Mammary epithelial cell (primary cell): ENCODE measurements around the gene ANKRD65.

Source experiments
- CTCF ChIP-seq, 2 donors: IDR thresholded peaks in 1 of 2; conservative IDR thresholded peaks in 1 of 2; 2 replicates each; pipeline ENCODE4 v1.5.1; 2011 to 2012; ENCODE audit warnings: inconsistent platforms in 2 of 2, low read length in 2 of 2, mild to moderate bottlenecking in 2 of 2, control low read depth in 1 of 2, low read depth in 1 of 2; ENCODE audit not compliant: insufficient read depth in 1 of 2; ENCODE audit errors: extremely low read depth in 1 of 2
- EZH2 ChIP-seq: IDR thresholded peaks from 2 replicates; pipeline ENCODE4 v1.6.1; 2012; ENCODE audit warnings: low read length, inconsistent platforms, borderline replicate concordance

GRCh38 chr1:1398677-1399186 is 22.3 kb downstream of the ANKRD65 start:
- TF ChIP-seq CTCF (conservative IDR thresholded peaks at IDR 0.05 in 1 of 2, IDR thresholded peaks at IDR 0.05 in 1 of 2; ENCODE audit: extremely low read depth in 1 of 2, insufficient read depth in 1 of 2, low read depth in 1 of 2, low read length in 2 of 2) (no peak), EZH2 (no peak)
